Measurements from ENCODE around the gene OR10AD1. TPM values are rescaled to one million over a fixed set of nuclear protein-coding genes. Genes with fewer than 3 reads are reported as not detected.

OR10AD1 gene
- polyA plus RNA-seq, 1 of the 3 experiments (the other 2 are of a cell fraction) = not detected

GRCh38 chr12:48180857-48181495 is 22.1 kb downstream of the OR10AD1 start:
- no peak overlapping the region for H3K27ac ChIP-seq (ENCODE audit: low read depth in 2 of 2, low read length in 1 of 2)
- no peak overlapping the region for H3K4me2 ChIP-seq
- POLR2A ChIA-PET = no interaction called here
- no peak for DNase-seq
- 0 out of 2 replicates have a peak, but pooled peaks cover 7% of the 10 kb centered on the region for H3K27me3 ChIP-seq (ENCODE audit: insufficient read depth)
- no peaks in the 10 kb centered on the region for H3K9me2 ChIP-seq
- H3K9ac ChIP-seq = no peak overlapping the region
- peaks cover 7 to 24% of the 10 kb centered on the region in 2 experiments; a peak in 3 of 4 replicates for H3K4me1 ChIP-seq (ENCODE audit: control insufficient read depth in 1 of 2, insufficient read depth in 2 of 2, low read depth in 1 of 2, low read length in 1 of 2)
- CTCF ChIA-PET = interaction anchor here (0.9 to 2.5 kb wide), 4 partner anchors 15 to 23 kb away, joined by 3 to 9 read pairs (median 4); no protein-coding TSS in a partner anchor
- H3K79me2 ChIP-seq (ENCODE audit: insufficient read depth) = no peaks in the 10 kb centered on the region
- no peaks in the 10 kb centered on the region for H4K20me1 ChIP-seq (ENCODE audit: insufficient read depth)
- 72% methylated on average over 2 of the region's 2 CpGs for WGBS (ENCODE audit: low lambda C conversion rate)
- no peaks in the 10 kb centered on the region for H3F3A ChIP-seq (replicated peaks; ENCODE audit: insufficient read depth)
- TF ChIP-seq REST (IDR thresholded peaks at IDR 0.05; ENCODE audit: low read depth, low read length) (no peak), TCF12 (IDR thresholded peaks at IDR 0.05) (no peak), IRF3 (IDR thresholded peaks at IDR 0.05; ENCODE audit: low read depth, low read length) (no peak)
- H3K36me3 ChIP-seq (replicated peaks in 1 of 2; ENCODE audit: control insufficient read depth in 1 of 2, insufficient read depth in 2 of 2, low read length in 1 of 2) = no peaks in the 10 kb centered on the region
- no peak overlapping the region for H2AFZ ChIP-seq (ENCODE audit: low read depth)
- no peak overlapping the region for H3K4me3 ChIP-seq (ENCODE audit: low read depth in 2 of 2, low read length in 1 of 2)
- no peaks in the 10 kb centered on the region for H3K9me3 ChIP-seq

GRCh38 chr12:48180424-48180823 is 22.7 kb downstream of the OR10AD1 start:
- 0 out of 2 replicates have a peak, but pooled peaks cover 7% of the 10 kb centered on the region for H3K27me3 ChIP-seq (ENCODE audit: insufficient read depth)
- no peak for DNase-seq

More at GRCh38 chr12:48180424-48180823, 22.7 kb downstream of the OR10AD1 start:
- Histone ChIP-seq H3K4me2 (no peak overlapping the region), H3K4me1 (ENCODE audit: control insufficient read depth in 1 of 2, insufficient read depth in 2 of 2, low read depth in 1 of 2, low read length in 1 of 2) (peaks cover 1 to 18% of the 10 kb centered on the region in 2 experiments; a peak in 3 of 4 replicates), H3F3A (replicated peaks; ENCODE audit: insufficient read depth) (no peaks in the 10 kb centered on the region), H3K4me3 (ENCODE audit: low read depth in 2 of 2, low read length in 1 of 2) (no peak overlapping the region), H2AFZ (ENCODE audit: low read depth) (no peak overlapping the region), H3K9me3 (no peaks in the 10 kb centered on the region), H3K27ac (ENCODE audit: low read depth in 2 of 2, low read length in 1 of 2) (no peak overlapping the region), H3K9me2 (no peaks in the 10 kb centered on the region), H4K20me1 (ENCODE audit: insufficient read depth) (no peaks in the 10 kb centered on the region), H3K9ac (no peak overlapping the region), H3K79me2 (ENCODE audit: insufficient read depth) (no peaks in the 10 kb centered on the region), H3K36me3 (replicated peaks in 1 of 2; ENCODE audit: control insufficient read depth in 1 of 2, insufficient read depth in 2 of 2, low read length in 1 of 2) (no peaks in the 10 kb centered on the region)
- ChIA-PET POLR2A (no interaction called here), CTCF (interaction anchor here (0.9 to 2.5 kb wide), 4 partner anchors 15 to 440 kb away, joined by 3 to 9 read pairs (median 3); no protein-coding TSS in a partner anchor)
- WGBS (ENCODE audit: low lambda C conversion rate) = 31% methylated on average over 1 of the region's 1 CpG
- TF ChIP-seq TCF12 (IDR thresholded peaks at IDR 0.05) (no peak), RFX5 (IDR thresholded peaks at IDR 0.05; ENCODE audit: low read length) (no peak), POLR2AphosphoS5 (IDR thresholded peaks at IDR 0.05; ENCODE audit: low read depth, low read length) (no peak), ZBTB33 (IDR thresholded peaks at IDR 0.05; ENCODE audit: borderline replicate concordance, low read depth) (no peak), GABPA (IDR thresholded peaks at IDR 0.05; ENCODE audit: low read depth) (no peak), USF2 (IDR thresholded peaks at IDR 0.05; ENCODE audit: borderline replicate concordance, low read depth, low read length) (no peak), JUND (IDR thresholded peaks at IDR 0.05) (no peak), REST (IDR thresholded peaks at IDR 0.05; ENCODE audit: low read depth, low read length) (no peak), IRF3 (IDR thresholded peaks at IDR 0.05; ENCODE audit: low read depth, low read length) (no peak), NFIC (IDR thresholded peaks at IDR 0.05; ENCODE audit: borderline replicate concordance) (no peak), MEF2A (IDR thresholded peaks at IDR 0.05; ENCODE audit: borderline replicate concordance, low read depth) (no peak), RAD21 (IDR thresholded peaks at IDR 0.05; ENCODE audit: low read length) (no peak), ELF1 (IDR thresholded peaks at IDR 0.05) (no peak)

All from SK-N-SH (cell line).